Measurements from ENCODE around the gene SRGAP1. TPM values are rescaled to one million over a fixed set of nuclear protein-coding genes. Genes with fewer than 3 reads are reported as not detected.
"Not testable (repeated sequence)": the region's sequence is repeated elsewhere in the genome, so short reads cannot be mapped to it uniquely, and the experiment has no call there.

Gene SRGAP1
- total RNA-seq, 1 experiment from 2014 or later: 0.10 TPM

GRCh38 chr12:64109706-64110105, 265.2 kb downstream of the SRGAP1 start:
- in situ Hi-C loops (cut with HindIII; ENCODE audit: low sequenced_read_pairs): no loop called here
- DNase-seq (ENCODE audit: low spot score): no peak

- DNase-seq (ENCODE audit: low spot score): no peak
- in situ Hi-C loops (cut with HindIII; ENCODE audit: low sequenced_read_pairs): no loop called here
Observed at GRCh38 chr12:64110864-64111263, 266.4 kb downstream of the SRGAP1 start.

GRCh38 chr12:64116969-64117368, 272.5 kb downstream of the SRGAP1 start:
- in situ Hi-C loops (cut with HindIII; ENCODE audit: low sequenced_read_pairs): no loop called here
- DNase-seq (ENCODE audit: low spot score): no peak

GRCh38 chr12:64120568-64120967, 276.1 kb downstream of the SRGAP1 start:
- DNase-seq (ENCODE audit: low spot score): no peak
- in situ Hi-C loops (cut with HindIII; ENCODE audit: low sequenced_read_pairs): no loop called here

GRCh38 chr12:64121086-64121485, 276.6 kb downstream of the SRGAP1 start:
- DNase-seq (ENCODE audit: low spot score); in situ Hi-C loops (cut with HindIII; ENCODE audit: low sequenced_read_pairs): not testable (repeated sequence)

- in situ Hi-C loops (cut with HindIII; ENCODE audit: low sequenced_read_pairs): no loop called here
- DNase-seq (ENCODE audit: low spot score): no peak
Observed at GRCh38 chr12:64122154-64122553, 277.7 kb downstream of the SRGAP1 start.

GRCh38 chr12:64122995-64123394, 278.5 kb downstream of the SRGAP1 start:
- no peak for DNase-seq (ENCODE audit: low spot score)
- in situ Hi-C loops (cut with HindIII; ENCODE audit: low sequenced_read_pairs): no loop called here

- in situ Hi-C loops (cut with HindIII; ENCODE audit: low sequenced_read_pairs): no loop called here
Observed at GRCh38 chr12:64123448-64123847, 278.9 kb downstream of the SRGAP1 start.

GRCh38 chr12:64124511-64125197, 280.2 kb downstream of the SRGAP1 start:
- in situ Hi-C loops (cut with HindIII; ENCODE audit: low sequenced_read_pairs): no loop called here
- no peak for DNase-seq (ENCODE audit: low spot score)

More at GRCh38 chr12:64123448-64123847, 278.9 kb downstream of the SRGAP1 start:
- no peak for DNase-seq (ENCODE audit: low spot score)

- DNase-seq (ENCODE audit: low spot score): no peak
- in situ Hi-C loops (cut with HindIII; ENCODE audit: low sequenced_read_pairs): no loop called here
Observed at GRCh38 chr12:64125913-64126312, 281.4 kb downstream of the SRGAP1 start.

- no peak for DNase-seq (ENCODE audit: low spot score)
- in situ Hi-C loops (cut with HindIII; ENCODE audit: low sequenced_read_pairs): no loop called here
Observed at GRCh38 chr12:64127811-64128210, 283.3 kb downstream of the SRGAP1 start.

GRCh38 chr12:64128366-64128765, 283.9 kb downstream of the SRGAP1 start:
- in situ Hi-C loops (cut with HindIII; ENCODE audit: low sequenced_read_pairs): no loop called here
- no peak for DNase-seq (ENCODE audit: low spot score)

GRCh38 chr12:64130476-64130875, 286.0 kb downstream of the SRGAP1 start:
- in situ Hi-C loops (cut with HindIII; ENCODE audit: low sequenced_read_pairs); DNase-seq (ENCODE audit: low spot score): not testable (repeated sequence)

GRCh38 chr12:64131456-64131855, 287.0 kb downstream of the SRGAP1 start:
- in situ Hi-C loops (cut with HindIII; ENCODE audit: low sequenced_read_pairs); DNase-seq (ENCODE audit: low spot score): not testable (repeated sequence)

- DNase-seq (ENCODE audit: low spot score); in situ Hi-C loops (cut with HindIII; ENCODE audit: low sequenced_read_pairs): not testable (repeated sequence)
Observed at GRCh38 chr12:64132672-64133071, 288.2 kb downstream of the SRGAP1 start.

- in situ Hi-C loops (cut with HindIII; ENCODE audit: low sequenced_read_pairs): no loop called here
- no peak for DNase-seq (ENCODE audit: low spot score)
Observed at GRCh38 chr12:64137117-64137516, 292.6 kb downstream of the SRGAP1 start.

GRCh38 chr12:64139021-64139420, 294.5 kb downstream of the SRGAP1 start:
- in situ Hi-C loops (cut with HindIII; ENCODE audit: low sequenced_read_pairs): no loop called here
- no peak for DNase-seq (ENCODE audit: low spot score)

GRCh38 chr12:64142382-64142781, 297.9 kb downstream of the SRGAP1 start:
- in situ Hi-C loops (cut with HindIII; ENCODE audit: low sequenced_read_pairs): no loop called here
- no peak for DNase-seq (ENCODE audit: low spot score)

GRCh38 chr12:64142784-64143183, 298.3 kb downstream of the SRGAP1 start:
- in situ Hi-C loops (cut with HindIII; ENCODE audit: low sequenced_read_pairs): no loop called here

GRCh38 chr12:64145226-64145625, 300.7 kb downstream of the SRGAP1 start:
- DNase-seq (ENCODE audit: low spot score): no peak
- in situ Hi-C loops (cut with HindIII; ENCODE audit: low sequenced_read_pairs): no loop called here

More at GRCh38 chr12:64142784-64143183, 298.3 kb downstream of the SRGAP1 start:
- DNase-seq (ENCODE audit: low spot score): no peak

- in situ Hi-C loops (cut with HindIII; ENCODE audit: low sequenced_read_pairs): no loop called here
- DNase-seq (ENCODE audit: low spot score): no peak
Observed at GRCh38 chr12:64147011-64147631, 302.6 kb downstream of the SRGAP1 start.
